Prostate gland (tissue), 2 donors: ENCODE measurements around the gene RASSF4. TPM values are rescaled to one million over a fixed set of nuclear protein-coding genes. Genes with fewer than 3 reads are reported as not detected.

ENCODE experiments used
- DNase-seq: peaks from one replicate; pipeline ENCODE4 v3.0.0-alpha.2; 2019; ENCODE audit warnings: low spot score
- H3K27ac ChIP-seq, 2 donors: fragments of 200-600 bp; sonication (generic); 2 replicates each; pipeline ENCODE4 v1.5.1; 2017 to 2019
- H3K27me3 ChIP-seq: fragments of 200-600 bp; sonication (generic); replicated peaks from 2 replicates; pipeline ENCODE4 v1.5.1; 2019; ENCODE audit not compliant: insufficient read depth
- H3K36me3 ChIP-seq, 2 donors: fragments of 200-600 bp; sonication (generic); 1 replicate in 1 of 2; 2 replicates in 1 of 2; pipeline versions ENCODE4 v1.5.1 to v1.8.1; 2017 to 2019
- H3K4me1 ChIP-seq: fragments of 200-600 bp; sonication (generic); replicated peaks from 2 replicates; pipeline ENCODE4 v1.5.1; 2019
- H3K4me3 ChIP-seq, 2 donors: fragments of 200-600 bp; sonication (generic); 2 replicates each; pipeline ENCODE4 v1.5.1; 2017 to 2019
- H3K9me3 ChIP-seq: fragments of 200-600 bp; sonication (generic); 2 replicates; pipeline ENCODE4 v1.5.1; 2017
- CTCF ChIP-seq, 4 experiments: fragments of 200-600 bp in 2 of 4; fragments of 450-650 bp in 2 of 4; sonication (generic) in 2 of 4; IDR thresholded peaks; 1 replicate in 3 of 4; 2 replicates in 1 of 4; pipeline ENCODE4 v1.5.1; 2016 to 2019; ENCODE audit warnings: antibody characterized with exemption in 4 of 4, mild to moderate bottlenecking in 2 of 4, moderate library complexity in 2 of 4
- POLR2A ChIP-seq: fragments of 450-650 bp; IDR thresholded peaks from one replicate; pipeline ENCODE4 v1.6.1; 2016; ENCODE audit warnings: antibody characterized with exemption, mild to moderate bottlenecking
- POLR2AphosphoS5 ChIP-seq: sonication (generic); formaldehyde crosslinking; IDR thresholded peaks from one replicate; pipeline ENCODE4 v1.6.1; 2017; ENCODE audit warnings: antibody characterized with exemption
- WGBS: methylation state at CpG from one replicate; pipeline ENCODE4 v1.1.5; 2018; 5-methylcytosine and 5-hydroxymethylcytosine counted together
- intact Hi-C: fragments of 100-400 bp; cut with DNase I; formaldehyde crosslinking; loops from one replicate; pipeline ENCODE4 v1.14.2; 2022
- total RNA-seq, 2 donors: library from RNA; depleted of rRNA; stranded (reverse); fragments of >200 nt; gene quantifications; one replicate each; pipeline ENCODE4 v1.1.0, GENCODE V29; 2016

RASSF4 gene
- total RNA-seq, 2 donors from 2014 or later: 6.1 to 31.0 TPM

GRCh38 chr10:44937196-44938005 is 22.2 kb upstream of the RASSF4 start:
- intact Hi-C loops: no loop called here
- DNase-seq: no peak
- Histone ChIP-seq H3K27ac (no peak overlapping the region), H3K4me1 (no peaks in the 10 kb centered on the region), H3K9me3 (no peaks in the 10 kb centered on the region), H3K4me3 (no peak overlapping the region), H3K27me3 (no peaks in the 10 kb centered on the region), H3K36me3 (no peaks in the 10 kb centered on the region)
- TF ChIP-seq POLR2AphosphoS5 (no peak), POLR2A (no peak)
- 82% methylated on average over 9 of the region's 9 CpGs for WGBS

GRCh38 chr10:44938956-44939355 is 20.6 kb upstream of the RASSF4 start:
- WGBS: 90% methylated on average over 7 of the region's 7 CpGs
- intact Hi-C loops: no loop called here

GRCh38 chr10:44939691-44940401 is 19.8 kb upstream of the RASSF4 start:
- 85% methylated on average over 7 of the region's 7 CpGs for WGBS
- Histone ChIP-seq H3K36me3 (no peaks in the 10 kb centered on the region), H3K27ac (no peak overlapping the region), H3K27me3 (no peaks in the 10 kb centered on the region), H3K4me1 (no peaks in the 10 kb centered on the region), H3K9me3 (no peaks in the 10 kb centered on the region), H3K4me3 (no peak overlapping the region)
- intact Hi-C loops: no loop called here
- no peak for DNase-seq
- TF ChIP-seq POLR2A (no peak), CTCF (IDR thresholded peaks at IDR 0.05) (no peak), POLR2AphosphoS5 (no peak)

More at GRCh38 chr10:44938956-44939355, 20.6 kb upstream of the RASSF4 start:
- H3K4me1 ChIP-seq: no peaks in the 10 kb centered on the region
- no peaks in the 10 kb centered on the region for H3K9me3 ChIP-seq
- H3K4me3 ChIP-seq: no peak overlapping the region
- H3K27me3 ChIP-seq: no peaks in the 10 kb centered on the region
- H3K27ac ChIP-seq: no peak overlapping the region
- DNase-seq: no peak
- no peaks in the 10 kb centered on the region for H3K36me3 ChIP-seq
- TF ChIP-seq POLR2A: no peak

GRCh38 chr10:44944354-44944753 is 15.2 kb upstream of the RASSF4 start:
- Histone ChIP-seq H3K27ac (no peak overlapping the region), H3K4me1 (no peaks in the 10 kb centered on the region), H3K27me3 (no peaks in the 10 kb centered on the region), H3K4me3 (no peak overlapping the region), H3K36me3 (no peaks in the 10 kb centered on the region), H3K9me3 (no peaks in the 10 kb centered on the region)
- intact Hi-C loops: no loop called here
- no peak for DNase-seq
- WGBS: 0% methylated on average over 1 of the region's 1 CpG
- no peak for TF ChIP-seq POLR2A
- TF ChIP-seq CTCF (IDR thresholded peaks at IDR 0.05): no peak
- no peak for TF ChIP-seq POLR2AphosphoS5

GRCh38 chr10:44946205-44946604 is 13.4 kb upstream of the RASSF4 start:
- no peak for DNase-seq
- Histone ChIP-seq H3K27ac (no peak overlapping the region), H3K9me3 (no peaks in the 10 kb centered on the region), H3K36me3 (no peaks in the 10 kb centered on the region), H3K4me1 (no peaks in the 10 kb centered on the region), H3K27me3 (no peaks in the 10 kb centered on the region), H3K4me3 (no peak overlapping the region)
- intact Hi-C loops: no loop called here
- TF ChIP-seq POLR2A: no peak
- 57% methylated on average over 2 of the region's 2 CpGs for WGBS

GRCh38 chr10:44947371-44948152 is 12.0 kb upstream of the RASSF4 start:
- DNase-seq: no peak
- no peak for TF ChIP-seq CTCF (IDR thresholded peaks at IDR 0.05)
- TF ChIP-seq POLR2A: no peak
- no peak for TF ChIP-seq POLR2AphosphoS5
- WGBS: 72% methylated on average over 6 of the region's 6 CpGs
- Histone ChIP-seq H3K36me3 (no peaks in the 10 kb centered on the region), H3K4me3 (no peak overlapping the region), H3K4me1 (no peaks in the 10 kb centered on the region), H3K9me3 (no peaks in the 10 kb centered on the region), H3K27ac (no peak overlapping the region), H3K27me3 (no peaks in the 10 kb centered on the region)
- intact Hi-C loops: no loop called here
